NCI-H2029 treated with DMSO at 0.1 percent for 48 hours (cell line): ENCODE data around the gene NXF1.
A peak's percentile ranks its signal among the peaks of the same experiment; 100 is the strongest.
"Not testable (repeated sequence)": the region's sequence is repeated elsewhere in the genome, so short reads cannot be mapped to it uniquely, and the experiment has no call there.

Experiments
- DNase-seq: peaks from one replicate; lab custom pipeline; 2025; lab: John Stamatoyannopoulos, UW

The NXF1 gene

DNA sequence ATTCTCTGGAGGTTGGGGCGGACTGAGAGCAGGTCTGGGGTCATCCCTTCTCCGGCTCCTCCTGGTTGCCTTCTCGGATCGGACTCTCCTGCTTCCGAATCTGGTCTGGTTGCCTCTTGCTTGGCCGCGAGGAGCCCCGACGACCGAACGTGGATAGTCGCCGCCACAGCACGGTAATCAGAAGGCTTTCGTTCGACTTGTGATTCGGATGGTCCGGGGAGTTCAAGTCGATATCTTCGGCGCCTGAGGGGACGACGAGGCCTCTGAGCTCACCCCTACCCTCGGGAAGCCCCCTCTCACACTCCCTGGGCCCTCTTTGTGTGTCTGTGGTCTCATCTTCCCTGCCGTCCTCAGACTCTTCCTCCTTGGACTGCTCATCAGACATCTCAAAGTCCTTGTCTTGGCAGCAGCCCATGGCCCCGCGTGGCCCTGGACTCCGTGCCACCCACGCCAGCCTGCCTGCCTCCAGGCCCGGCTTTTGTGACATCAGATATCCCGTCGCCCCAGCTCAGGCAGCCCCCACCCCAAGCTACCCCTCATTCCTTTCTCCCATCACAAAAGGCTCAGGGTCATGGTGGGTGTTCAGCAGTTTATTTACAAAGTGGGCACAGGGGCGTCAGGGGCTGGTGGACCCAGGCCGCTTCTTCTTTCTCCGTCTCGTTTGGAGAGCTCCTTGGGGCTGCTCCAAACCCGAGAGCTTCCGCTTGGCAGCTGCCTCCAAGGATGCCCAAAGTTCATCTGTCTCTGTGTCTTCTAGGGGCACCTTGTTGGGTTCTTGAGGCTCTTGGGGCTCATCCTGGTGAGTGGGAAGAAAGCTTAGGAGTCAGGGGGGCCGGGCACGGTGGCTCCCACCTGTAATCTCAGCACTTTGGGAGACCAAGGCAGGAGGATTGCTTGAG lies 27.3 kb upstream of the NXF1 start, which contains the start of gene TEX54:
Gene TEX54 (minus strand): TSS at position 506 of the 899 bp plus-strand sequence.
- no peak for DNase-seq

DNA sequence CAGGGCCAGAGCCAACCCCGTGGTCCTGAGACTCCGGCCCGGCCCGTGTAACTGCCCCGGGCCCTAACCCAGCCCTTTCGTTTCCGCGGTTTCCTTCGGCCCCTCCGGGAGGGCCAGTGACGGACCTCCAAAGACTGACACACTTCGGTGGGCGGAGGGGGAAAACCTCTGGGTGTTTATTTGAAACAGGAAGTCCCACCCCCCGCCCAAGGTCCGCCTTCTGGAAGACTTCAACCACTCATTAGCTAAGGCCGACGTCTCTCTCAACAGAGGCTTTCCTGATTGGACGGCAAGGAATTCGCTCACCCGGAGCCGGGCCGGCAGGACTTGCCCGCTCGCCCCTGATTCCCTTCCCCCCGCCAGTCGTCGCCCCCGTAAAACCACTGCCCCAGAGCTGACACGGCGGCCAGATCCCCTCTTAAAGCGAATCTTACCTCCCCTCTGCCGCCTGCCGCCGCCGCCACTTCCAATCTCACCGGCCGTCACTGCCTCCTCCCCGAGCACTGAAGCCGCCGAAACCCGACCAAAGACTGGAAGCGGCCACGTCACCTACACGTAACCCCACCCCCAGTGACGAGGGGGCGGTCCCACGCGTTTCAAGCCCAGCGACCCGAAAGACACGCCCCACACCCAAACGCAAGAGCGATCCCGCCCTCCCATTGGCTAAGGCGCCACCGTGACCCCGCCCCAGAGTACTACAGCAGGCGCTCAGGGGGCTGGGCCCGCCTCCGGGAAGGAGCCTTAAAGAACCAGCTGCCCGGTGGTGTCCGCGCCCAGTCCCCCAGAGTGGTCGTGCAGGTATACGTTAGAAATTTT lies 26.5 kb upstream of the NXF1 start, which contains the start of gene STX5:
Gene STX5 (minus strand): TSS at position 532 of the 816 bp plus-strand sequence. CDS start 808 bp downstream, outside the sequence.
- peak; percentile 92 for DNase-seq

DNA sequence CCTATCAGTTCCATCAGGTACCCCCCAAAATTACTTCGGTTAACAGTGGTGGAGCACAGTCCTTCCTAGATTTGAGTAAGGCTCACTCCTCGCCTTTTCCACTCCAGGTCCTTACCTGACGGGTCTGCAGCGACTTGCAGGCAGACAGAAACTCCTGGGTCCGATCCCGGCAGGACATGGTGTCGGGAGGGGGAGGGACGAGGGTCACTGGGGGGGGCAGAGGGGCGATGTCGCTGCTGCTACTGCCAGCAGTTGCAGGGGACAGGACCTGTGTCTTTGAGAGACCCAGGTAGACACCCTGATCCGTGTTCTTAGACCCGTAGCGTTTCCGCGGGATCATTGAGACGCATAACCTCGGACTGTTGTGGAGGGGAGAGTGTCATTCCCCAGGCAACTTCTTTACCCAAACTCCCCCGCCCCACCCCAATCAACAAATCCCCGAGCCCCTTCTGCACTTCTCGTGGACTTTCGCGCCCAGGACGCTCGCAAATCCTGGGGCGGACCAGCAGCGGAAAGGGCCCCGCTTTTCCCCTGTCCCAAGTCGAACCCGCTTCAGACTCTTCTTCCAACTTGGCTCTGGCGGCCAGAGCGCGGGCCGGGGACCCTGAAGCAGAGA lies 25.8 kb upstream of the NXF1 start:
- DNase-seq: no peak

DNA sequence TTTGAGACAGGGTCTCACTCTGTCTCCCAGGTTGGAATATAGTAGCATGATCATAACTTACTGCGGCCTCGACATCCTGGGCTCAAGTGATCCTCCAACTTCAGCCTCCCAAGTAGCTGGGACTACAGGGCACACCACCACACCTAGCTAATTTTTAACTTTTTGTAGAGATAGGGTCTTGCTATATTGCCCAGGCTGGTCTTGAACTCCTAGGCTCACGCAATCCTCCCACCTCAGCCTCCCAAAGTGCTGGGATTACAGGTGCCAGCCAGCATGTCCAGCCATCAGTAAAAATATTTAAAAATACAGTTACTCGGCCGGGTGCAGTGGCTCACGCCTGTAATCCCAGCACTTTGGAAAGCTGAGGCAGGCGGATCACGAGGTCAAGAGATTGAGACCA lies 22.9 kb upstream of the NXF1 start:
- DNase-seq: not testable (repeated sequence)

DNA sequence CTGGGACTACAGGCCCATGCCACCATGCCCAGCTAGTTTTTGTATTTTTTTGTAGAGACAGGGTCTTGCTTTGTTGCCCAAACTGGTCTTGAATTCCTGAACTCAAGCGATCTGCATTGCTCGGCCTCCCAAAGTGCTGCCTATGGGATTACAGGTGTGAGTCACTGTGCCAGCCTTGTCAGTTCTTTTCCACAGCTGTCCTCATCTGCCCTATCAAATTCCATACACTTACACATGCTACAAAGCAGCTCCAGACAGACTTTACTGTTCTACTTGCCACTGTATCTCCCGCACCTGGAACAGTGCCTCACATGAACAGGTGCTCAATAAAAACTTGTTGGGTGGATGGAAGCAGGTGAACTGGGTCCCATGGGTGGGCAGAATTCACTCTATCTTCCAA lies 18.4 kb upstream of the NXF1 start:
- DNase-seq: no peak

DNA sequence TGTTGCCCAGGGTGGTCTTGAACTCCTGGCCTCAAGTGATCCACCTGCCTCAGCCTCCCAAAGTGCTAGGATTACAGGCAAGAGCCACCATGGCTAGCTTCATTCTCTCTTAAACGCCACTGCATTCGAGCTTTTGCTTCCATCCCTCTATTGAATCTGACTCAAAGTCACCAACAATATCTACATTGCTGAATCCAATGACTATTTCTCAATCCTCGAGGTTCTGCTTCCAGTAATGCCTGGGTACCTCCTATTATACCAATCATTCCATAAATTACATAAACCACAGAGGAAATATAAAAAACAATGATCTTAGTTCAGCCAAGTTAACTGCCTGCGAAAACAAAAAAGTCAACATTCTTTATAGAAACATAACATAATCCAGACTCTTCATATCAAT lies 11.9 kb upstream of the NXF1 start:
- DNase-seq: no peak

DNA sequence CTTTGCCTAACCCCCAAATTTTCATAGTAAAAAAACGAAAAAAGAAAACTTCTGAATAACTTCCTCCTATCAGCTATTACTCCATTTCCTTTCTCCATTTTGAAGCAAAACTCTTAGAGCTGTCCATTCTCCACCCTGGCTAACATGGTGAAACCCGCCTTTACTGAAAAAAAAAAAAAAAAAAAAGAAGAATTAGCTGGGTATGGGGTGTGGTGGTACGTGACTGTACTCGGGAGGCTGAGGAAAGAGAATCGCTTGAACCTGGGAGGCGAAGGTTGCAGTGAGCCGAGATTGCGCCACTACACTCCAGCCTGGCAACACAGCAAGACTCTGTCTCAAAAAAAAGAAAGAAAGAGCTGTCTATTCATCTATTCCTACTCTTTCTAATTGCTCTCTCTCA lies 11.3 kb upstream of the NXF1 start:
- DNase-seq: no peak

DNA sequence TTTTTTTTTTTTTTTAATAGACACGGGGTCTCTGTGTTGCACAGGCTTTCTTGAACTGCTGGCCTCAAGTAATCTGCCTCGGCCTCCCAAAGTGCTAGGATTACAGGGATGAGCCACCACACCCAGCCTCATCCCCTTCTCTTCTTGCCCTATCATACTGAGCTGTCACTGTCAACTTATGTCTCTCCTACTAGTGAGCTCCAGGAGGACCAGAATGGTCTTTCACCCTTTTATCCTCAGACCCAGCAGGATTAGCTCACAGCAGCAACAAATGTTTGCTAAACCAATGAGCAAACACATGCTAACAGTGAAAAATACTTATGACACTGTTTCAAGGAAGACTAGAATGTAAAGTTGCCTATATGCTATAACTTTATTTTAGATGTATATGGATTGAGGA lies 6.4 kb upstream of the NXF1 start:
- DNase-seq: no peak

DNA sequence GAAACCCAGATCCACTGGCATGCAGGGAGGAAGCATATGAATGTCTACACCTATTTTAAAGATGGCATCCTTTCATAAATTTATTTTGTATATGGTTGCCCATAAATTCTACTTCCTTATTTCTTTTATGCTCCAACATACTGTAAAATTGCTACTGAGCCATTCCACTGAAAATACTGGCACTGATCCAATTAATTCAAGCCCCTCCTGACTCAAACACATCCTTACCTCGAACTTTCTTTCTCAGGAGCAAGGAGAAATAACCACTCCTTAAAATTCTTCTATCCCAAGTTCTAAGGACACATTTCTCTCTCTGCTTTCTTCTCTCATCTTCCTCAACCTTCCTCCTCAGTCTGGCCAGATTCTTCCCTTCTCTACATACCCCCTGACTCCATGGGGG lies 5.5 kb upstream of the NXF1 start:
- DNase-seq: no peak

DNA sequence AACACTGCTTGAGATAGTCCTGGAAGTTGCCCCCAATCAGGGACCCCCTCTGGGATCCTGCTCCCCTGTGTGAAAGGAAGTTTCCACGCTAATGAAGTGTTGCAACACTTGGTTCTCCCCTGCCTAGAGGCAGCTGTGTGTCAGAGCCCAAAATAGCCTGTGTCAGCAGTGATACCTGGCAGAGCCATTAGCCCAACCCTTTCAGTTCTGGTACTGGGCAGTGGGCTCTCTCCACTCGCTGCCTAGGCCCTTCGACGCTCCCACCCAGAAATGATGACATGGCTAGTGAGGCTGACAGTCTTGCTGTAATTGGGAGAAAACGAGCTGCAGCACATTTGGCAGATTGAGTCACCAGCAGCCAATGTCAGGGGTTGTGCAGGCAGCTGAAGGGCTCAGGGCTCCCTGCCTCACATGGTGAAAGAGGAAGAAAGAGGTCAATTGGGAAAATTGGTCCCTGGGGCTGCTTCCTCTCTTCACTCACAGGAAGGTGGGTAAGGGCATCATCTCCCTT lies 1.4 kb upstream of the NXF1 start:
- no peak for DNase-seq

DNA sequence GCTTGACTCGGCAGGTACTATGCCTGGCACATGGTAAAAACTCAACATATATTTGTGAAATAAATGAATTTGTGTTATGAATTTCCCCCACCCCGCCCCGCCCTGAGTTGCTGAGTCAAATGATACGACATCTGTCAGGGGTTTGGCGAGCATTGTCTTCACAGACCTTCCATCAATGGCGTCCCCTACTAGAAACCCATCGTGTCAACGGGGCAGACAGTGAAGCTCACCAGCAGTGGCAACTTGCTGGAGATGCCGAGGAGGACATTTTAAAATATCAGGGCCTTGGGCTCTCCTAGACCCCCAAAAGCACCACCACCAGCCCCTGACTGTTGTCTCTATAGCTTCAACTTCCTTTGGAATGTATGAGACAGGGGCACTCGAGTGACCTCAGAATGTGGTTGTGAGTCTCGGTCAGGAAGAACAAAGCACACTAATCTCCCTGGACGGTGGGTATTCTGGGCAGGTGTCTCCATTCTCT lies 761 bp upstream of the NXF1 start:
- no peak for DNase-seq

DNA sequence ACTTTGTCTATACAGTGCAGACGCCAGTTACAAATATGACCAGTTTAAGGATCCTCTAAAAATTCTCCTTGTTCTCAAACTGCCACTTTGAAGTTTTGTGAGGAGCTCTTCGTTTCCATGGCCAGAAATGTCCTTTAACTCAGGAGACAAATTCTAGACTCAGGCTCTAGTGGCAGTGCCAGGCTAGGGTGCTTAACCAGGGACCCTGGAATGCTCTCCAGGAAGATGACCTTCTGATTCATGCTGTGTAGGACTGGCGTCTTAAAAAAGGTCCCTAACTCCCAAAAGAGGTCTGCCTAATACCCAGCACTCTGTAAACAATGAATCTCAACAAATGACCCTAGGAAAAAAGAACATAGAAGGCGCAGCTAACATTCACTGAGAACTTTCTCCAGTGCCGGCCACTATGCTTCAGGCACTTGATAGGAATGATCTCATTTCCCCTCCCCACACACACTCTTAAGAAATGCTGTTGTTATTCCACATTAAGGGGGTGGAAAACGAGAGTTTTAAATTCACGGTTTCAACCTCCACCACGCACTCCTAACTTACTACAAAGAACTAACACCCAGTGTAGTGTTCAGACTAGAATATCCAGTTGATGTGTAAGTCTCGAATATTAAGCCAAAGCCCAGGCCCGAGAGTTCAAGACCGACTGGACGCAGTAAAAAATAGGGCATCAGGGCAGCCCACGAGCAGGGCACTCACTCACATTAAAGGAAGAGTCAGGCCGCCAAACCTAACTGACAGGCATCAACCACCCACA lies 747 bp downstream of the NXF1 start:
- DNase-seq: no peak

DNA sequence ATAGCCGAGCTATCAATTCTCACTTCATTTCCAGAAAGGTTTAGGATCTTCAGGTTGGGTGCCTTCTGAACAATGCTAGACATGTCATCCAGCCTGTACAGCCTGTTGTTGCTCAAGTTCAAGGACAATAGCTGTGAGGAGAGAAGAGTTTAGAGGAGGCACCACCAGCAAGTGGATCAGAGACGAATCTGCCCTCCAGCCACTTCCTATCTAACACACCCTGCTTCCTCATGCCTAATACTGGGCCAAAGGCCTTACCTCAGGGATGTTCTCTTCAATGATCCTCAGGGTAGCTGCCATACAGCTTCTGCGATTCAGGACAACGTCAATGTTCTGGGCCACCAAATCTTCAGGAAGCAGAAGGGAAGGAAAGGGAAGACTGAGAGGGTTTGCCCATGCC lies 4.2 kb downstream of the NXF1 start:
- DNase-seq: no peak

DNA sequence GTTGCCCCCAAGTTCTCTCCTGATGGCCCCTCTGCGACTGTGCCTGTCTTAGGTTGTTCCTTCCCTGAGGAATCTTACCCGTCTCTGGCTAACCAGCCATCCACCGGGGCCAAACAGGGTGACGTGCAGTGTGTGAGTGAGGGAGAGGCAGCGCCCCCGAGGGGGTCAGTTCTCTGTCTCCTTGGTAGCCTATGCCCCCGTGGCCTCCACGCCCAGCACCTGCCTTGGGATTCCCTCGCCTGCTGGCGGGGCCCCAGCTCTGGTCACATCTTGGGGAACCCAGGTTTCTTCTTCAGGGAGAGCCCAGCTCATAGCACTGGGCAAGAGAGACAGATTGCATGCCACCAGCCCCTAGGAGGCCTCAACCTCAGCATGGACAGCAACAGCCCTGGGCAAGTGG lies 5.8 kb downstream of the NXF1 start:
- DNase-seq: no peak

DNA sequence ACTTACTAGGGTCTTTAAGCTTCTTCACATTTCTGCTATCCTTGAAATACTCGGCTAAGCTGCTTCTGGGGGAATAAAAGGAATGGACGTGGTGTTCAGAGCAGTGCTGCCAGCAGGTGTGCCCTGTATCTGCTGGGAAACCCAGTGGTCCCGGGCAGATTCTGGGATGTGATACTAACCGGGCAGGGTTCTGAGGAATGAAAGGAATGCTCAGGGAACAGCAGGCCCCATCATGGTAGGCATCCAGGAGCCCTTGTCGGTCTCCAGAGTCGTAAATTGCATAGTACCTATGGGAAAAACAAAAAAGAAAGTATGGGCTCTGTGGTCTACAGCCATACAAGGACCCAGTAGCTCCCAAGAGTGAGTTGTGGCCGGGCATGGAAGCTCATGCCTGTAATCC lies 9.0 kb downstream of the NXF1 start:
- no peak for DNase-seq

DNA sequence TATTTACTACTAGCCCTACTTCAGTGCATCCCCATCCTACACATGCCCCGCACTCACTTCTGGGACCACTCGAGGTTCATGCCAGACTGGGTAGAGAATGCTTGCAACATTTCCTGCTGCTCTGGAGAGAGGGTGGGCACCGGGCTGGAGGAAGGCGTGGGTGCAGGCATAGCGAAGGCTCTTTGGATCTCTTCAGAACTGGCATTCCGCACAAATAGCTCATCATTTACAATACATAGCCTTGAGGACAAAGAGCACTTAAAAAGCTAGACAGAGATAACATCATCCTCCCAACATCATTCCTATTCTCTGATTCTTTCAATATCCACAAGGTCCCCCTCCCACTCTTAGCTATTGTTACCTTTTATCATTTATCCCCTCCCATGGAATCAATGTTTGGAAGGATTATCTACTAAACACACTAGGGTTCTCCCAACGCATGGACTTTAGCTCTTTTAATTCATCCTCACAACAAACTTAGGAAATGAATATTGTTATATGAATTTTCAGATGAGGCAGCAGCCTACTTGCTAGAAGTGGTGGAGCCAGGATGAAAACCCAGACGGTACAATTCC lies 11.0 kb downstream of the NXF1 start:
- DNase-seq: no peak

DNA sequence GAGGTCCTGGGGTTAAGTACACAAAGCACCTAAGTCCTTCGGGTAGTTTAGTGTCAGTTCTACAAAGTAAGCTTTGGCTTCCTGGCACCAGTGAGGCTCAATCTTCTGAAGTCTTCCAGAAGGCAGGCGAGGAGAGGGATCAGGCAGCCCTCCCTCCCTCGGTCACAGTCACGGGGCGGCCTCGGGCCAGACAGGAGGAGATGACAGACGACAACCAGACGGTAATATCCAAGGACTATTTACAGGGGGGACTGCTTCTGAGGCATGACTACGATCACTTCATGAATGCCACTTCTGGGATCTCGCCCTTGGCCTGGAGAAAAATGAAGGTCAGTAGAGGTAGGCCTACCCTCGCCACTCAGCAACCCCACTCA lies 13.1 kb downstream of the NXF1 start:
- DNase-seq: no peak

DNA sequence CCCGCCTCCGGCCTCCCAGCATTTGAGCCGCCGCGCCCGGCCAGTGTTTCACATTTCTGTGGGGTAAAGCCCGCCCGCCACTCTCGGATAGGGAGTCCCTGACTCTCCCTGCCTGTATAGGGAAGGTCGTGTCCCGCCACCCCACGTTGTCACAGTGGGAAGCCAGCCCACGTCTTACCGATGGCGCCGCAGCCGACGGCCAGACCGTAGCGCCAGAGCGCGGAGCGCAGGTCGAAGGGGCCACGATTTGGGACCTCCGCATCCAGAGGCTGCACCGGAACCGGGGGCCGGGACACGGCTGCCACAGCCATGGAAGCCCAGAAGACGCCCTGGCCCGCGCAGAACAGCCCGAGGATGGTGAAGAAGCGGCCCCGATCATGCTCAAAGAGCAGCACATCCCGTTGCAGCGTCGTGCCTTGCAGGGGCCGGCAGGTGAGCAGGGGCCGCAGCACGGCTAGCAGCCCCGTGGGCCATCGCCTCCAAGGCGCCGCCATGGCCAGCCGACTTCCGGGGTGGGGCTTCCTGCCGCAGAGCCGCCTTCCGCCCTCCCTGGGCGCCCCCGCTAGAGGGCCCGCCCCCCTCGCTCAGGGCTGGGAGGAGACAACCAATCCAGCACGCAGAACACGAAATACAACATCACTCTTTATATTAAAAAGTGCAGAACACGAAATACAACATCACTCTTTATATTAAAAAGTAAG lies 13.6 kb downstream of the NXF1 start, which contains the start of gene TMEM223:
Gene TMEM223 (minus strand): TSS at position 506 of the 701 bp plus-strand sequence. CDS start 12 bp downstream, at position 494.
- peak; percentile 50 for DNase-seq

DNA sequence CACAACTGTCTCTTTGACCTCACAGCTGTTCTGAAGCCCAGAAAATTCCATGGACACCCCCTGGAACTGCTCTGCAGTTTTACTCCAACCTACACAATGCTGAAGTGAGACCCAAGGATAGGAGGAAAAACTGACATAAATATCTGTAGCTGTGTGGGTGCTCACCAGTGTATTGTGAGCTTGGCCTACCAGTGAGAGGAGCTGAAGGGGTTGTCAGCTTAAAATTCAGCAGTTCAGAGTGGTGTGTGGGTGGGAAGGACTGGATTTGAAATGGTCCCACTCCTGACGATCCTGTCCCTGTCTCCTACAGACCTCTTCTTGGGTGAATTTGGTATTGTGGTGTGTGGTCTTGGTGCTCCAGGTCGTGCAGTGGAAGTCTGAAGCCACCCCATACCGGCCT lies 15.7 kb downstream of the NXF1 start:
- DNase-seq: no peak

DNA sequence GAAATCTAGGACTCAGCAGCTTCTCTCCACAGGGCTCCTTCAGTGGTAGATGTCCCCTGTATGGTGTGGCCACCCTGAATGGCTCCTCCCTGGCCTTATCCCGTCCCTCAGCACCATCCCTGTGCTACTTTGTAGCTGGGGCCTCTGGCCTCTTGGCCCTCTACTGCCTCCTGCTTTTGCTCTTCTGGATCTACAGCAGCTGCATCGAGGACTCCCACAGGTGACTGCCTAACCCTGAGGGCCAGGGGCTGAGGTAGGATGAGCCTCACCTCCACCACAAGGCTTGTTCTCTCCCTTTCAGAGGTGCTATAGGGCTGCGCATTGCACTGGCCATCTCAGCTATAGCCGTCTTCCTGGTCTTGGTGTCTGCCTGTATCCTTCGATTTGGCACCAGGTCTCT lies 16.2 kb downstream of the NXF1 start:
- no peak for DNase-seq
